ENCODE measurements around the gene CFAP251. TPM values are rescaled to one million over a fixed set of nuclear protein-coding genes. Genes with fewer than 3 reads are reported as not detected.

CFAP251 gene
- total and polyA plus RNA-seq, 12 donors = 0.52 to 4.6 (median 1.5) TPM

DNA sequence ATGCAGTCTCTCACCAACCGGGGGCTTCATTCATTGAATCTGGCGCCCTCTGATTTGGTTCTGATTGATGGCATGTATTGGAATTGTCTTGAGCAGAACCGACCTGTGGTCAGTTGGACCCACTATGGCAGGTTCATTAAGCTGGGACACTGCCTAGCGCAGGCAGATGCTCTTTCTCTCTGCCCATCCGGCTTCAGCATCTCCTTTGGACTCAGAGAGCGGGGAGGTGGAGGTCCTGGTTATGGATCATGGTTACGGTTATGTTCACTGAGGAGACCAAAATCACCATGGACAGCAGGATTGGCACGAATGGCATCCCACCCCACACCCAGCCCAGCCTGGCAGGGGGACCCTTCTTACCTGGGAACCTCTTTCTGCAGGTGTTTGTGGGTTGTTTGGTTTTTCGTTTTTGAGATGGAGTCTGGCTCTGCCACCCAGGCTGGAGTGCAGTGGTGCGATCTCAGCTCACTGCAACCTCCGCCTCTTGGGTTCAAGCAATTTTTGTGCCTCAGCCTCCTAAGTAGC is 86.9 kb downstream of the CFAP251 start:
- Histone ChIP-seq H3K4me1 (peaks cover 0 to 23% (median 17%) of the 10 kb centered on the region in 9 donors), H3K27me3 (peaks cover 0 to 10% (median 0%) of the 10 kb centered on the region in 7 donors), H3K4me3 (no peak overlapping the region), H3K9me3 (no peaks in the 10 kb centered on the region), H3K36me3 (no peaks in the 10 kb centered on the region), H3K27ac (peak overlapping the region in 3 of 10 donors; percentile 8 to 50 (median 26))
- no peak for DNase-seq
- 87 to 91% methylated on average over 11 of the region's 11 CpGs for WGBS, 2 donors
- intact Hi-C loops (cut with DNase I) = no loop called here
- TF ChIP-seq CTCF (IDR thresholded peaks at IDR 0.05) = no peak
- ATAC-seq = no peak

DNA sequence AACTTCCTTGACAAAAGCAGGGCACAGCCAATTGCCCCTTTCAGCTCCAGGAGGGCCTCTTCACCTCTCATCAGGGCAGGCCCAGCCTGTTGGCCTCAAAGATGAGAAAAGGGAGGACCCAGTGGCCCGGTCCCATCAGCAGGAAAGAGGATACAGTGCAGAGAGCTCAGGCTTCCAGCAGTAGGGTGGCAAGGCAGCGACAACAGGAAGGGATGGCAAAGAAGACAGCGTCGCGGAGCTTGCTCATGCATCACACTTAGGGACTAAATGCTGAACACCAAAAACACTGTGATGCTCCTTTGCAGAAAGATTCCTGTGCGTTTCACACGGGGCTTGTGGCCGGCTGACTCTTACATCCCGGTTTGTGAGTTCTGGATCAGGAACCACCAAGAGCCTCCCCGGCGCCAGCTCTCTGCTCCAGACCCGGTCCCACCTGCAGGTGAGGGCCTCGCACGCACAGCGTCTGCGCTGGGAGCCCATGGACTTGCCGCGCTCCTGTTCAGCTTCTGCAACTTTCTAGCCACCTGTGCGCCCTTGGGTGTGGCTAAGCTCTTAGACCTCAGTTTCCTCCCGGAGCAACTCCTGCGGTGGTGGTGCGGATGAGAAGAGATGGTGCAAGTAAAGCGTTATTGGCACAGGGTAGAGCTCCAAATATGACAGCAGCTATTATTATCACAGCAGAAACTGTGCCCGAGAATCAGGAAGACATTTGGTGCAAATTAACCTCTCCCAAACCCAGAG is 88.0 kb downstream of the CFAP251 start:
- no peak overlapping the region for H3K27ac ChIP-seq
- WGBS, 2 donors = 82 to 83% methylated on average over 24 of the region's 24 CpGs
- peaks cover 0 to 23% (median 17%) of the 10 kb centered on the region in 9 donors for H3K4me1 ChIP-seq
- H3K36me3 ChIP-seq = no peaks in the 10 kb centered on the region
- peak in 6 of 8 donors; percentile 8 to 44 (median 24) for ATAC-seq
- H3K27me3 ChIP-seq = peaks cover 0 to 10% (median 0%) of the 10 kb centered on the region in 7 donors
- TF ChIP-seq CTCF (IDR thresholded peaks at IDR 0.05) = no peak
- H3K4me3 ChIP-seq = no peak overlapping the region
- no peaks in the 10 kb centered on the region for H3K9me3 ChIP-seq
- intact Hi-C loops (cut with DNase I) = no loop called here
- no peak for DNase-seq

GRCh38 chr12:122009741-122010140 is 91.3 kb downstream of the CFAP251 start:
- ATAC-seq = no peak

GRCh38 chr12:122012184-122012583 is 93.8 kb downstream of the CFAP251 start:
- H3K27ac ChIP-seq = no peak overlapping the region
- peaks cover 0 to 3% (median 0%) of the 10 kb centered on the region in 11 donors for H3K9me3 ChIP-seq
- DNase-seq (no peak), ATAC-seq (no peak)
- WGBS, 2 donors = 89 to 92% methylated on average over 6 of the region's 6 CpGs
- no peaks in the 10 kb centered on the region for H3K36me3 ChIP-seq
- TF ChIP-seq CTCF (IDR thresholded peaks at IDR 0.05) = no peak
- no peaks in the 10 kb centered on the region for H3K27me3 ChIP-seq
- intact Hi-C loops (cut with DNase I) = no loop called here
- H3K4me1 ChIP-seq = no peaks in the 10 kb centered on the region
- no peak overlapping the region for H3K4me3 ChIP-seq

More at GRCh38 chr12:122009741-122010140, 91.3 kb downstream of the CFAP251 start:
- Histone ChIP-seq H3K9me3 (peaks cover 0 to 3% (median 0%) of the 10 kb centered on the region in 11 donors), H3K36me3 (no peaks in the 10 kb centered on the region), H3K4me1 (peaks cover 0 to 13% (median 5%) of the 10 kb centered on the region in 9 donors), H3K4me3 (no peak overlapping the region), H3K27me3 (peaks cover 0 to 1% (median 0%) of the 10 kb centered on the region in 7 donors), H3K27ac (no peak overlapping the region)
- no peak for DNase-seq
- 92% methylated on average over 9 of the region's 9 CpGs for WGBS, 2 donors
- intact Hi-C loops (cut with DNase I) = no loop called here
- TF ChIP-seq CTCF (IDR thresholded peaks at IDR 0.05) = no peak

All from heart right ventricle (tissue), 16 donors.